GM12801 (cell line): ENCODE results near the gene FAAP20.

ENCODE experiments used
- CTCF ChIP-seq: IDR thresholded peaks from one replicate; pipeline ENCODE4 v1.5.1; 2011; ENCODE audit warnings: control low read depth; ENCODE audit not compliant: insufficient read length; ENCODE audit errors: extremely low read depth

The FAAP20 gene

DNA sequence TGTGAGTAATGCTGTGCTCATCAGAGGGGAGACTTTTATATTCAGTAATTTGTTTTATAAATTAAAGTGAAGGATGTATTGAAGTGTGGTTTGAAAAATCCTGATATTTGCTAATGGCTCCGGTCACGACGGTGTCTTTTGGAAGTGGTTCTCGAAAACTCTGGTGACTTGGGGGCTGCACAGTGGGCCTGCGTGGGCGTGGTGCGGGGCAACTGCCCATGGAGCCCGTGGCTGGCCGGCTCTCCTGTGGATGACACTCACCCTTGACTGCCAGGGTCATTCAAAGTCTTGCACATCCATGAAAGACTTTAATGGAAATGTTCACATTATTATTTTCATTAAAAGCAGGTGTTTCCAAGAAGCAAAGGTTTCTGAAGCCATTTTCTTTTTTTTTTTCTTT lies 7.7 kb downstream of the FAAP20 start:
- no peak for TF ChIP-seq CTCF

DNA sequence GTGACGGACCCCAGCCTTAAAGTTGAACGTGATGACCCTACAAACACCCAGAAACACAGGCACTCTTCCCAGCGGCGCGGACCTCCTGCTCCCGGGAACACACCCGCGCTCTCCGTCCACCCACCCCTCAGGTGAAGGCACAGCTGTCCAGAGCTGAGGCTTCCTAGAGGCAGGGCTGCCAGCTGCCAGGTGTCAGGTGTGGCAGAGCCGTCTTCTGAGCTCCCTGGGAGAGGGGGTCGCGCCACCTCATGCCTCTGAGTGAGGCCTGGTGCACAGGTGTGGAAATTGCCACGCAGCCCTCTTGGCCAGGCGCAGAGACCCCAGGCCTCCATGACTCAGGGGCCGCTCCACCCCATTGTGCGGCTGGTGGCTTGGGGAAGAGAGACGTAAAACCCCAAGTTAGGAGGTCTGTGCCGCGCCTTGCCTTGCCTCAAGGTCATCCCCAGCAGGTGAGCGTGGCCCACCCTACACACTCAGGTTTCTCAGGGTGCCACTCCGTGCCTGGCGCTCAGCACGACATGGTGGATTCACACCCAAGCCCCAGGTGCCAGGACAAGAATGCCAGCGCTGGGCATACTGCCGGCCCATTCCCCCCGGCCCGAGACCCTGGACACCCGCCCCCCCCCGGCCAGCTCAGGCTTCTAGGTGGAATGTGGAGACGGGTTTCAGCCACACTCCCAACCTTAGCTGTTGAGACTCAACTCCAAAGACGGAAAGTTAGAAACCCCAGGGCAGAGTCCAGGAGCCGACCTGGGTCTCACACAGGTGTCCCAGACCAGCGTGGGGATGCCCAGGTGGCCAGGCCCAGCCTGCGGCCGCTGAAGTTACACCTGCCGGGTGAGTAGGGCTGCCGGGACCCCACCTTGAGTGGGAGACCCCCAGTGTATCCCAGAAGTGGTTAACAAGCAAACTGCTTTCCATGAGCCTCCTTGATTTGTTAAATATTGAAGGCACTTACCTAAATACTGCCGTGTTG lies 8.4 kb downstream of the FAAP20 start:
- TF ChIP-seq CTCF: no peak

GRCh38 chr1:2184934-2185333 lies 9.6 kb downstream of the FAAP20 start:
- TF ChIP-seq CTCF: no peak

- no peak for TF ChIP-seq CTCF
These were observed 10.0 kb downstream of the FAAP20 start for GRCh38 chr1:2184531-2184930.

- TF ChIP-seq CTCF: no peak
These were observed 10.6 kb downstream of the FAAP20 start for GRCh38 chr1:2183937-2184334.

DNA sequence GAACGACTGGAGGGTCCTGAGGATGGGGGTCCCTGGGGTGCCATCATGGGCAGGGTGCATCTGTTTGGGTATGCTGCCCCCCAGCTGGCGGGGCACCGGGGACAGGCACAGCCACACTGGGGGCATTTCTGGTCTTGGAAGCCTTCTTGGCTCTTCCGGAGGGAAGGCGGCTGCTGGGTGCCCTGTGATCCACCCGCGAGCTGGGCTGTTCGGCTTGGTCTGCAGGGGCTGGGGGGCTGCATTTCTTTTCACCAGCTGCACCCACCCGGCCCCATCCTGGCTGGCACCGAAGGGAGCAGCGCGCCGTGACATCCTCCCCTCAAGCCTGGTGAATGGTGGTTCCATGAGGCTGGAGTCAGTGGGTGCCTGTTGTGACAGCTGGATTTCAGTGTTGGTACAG lies 12.2 kb downstream of the FAAP20 start:
- TF ChIP-seq CTCF: no peak

DNA sequence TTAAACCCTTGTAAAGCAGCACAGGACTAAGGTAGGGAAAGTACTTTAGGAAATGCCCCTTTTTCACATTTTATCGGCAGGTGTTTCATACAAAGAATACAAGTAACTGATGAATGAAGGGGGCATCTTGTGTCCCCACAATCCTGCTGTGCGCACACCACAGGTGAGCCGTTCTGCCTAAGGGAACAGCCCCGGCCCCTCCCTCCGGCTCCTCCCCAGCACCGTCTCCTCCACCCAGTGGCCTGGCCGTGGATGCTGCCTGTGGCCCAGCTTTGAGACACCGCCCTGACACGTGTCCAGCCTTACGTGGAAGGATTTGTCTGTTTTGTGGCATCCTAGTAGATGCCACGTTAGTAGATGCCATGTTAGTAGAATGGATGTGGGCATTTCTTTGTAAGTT lies 12.8 kb downstream of the FAAP20 start:
- no peak for TF ChIP-seq CTCF
